Measurements from ENCODE around the gene LARGE1.
"Not testable (repeated sequence)": the region's sequence is repeated elsewhere in the genome, so short reads cannot be mapped to it uniquely, and the experiment has no call there.

The LARGE1 gene

DNA sequence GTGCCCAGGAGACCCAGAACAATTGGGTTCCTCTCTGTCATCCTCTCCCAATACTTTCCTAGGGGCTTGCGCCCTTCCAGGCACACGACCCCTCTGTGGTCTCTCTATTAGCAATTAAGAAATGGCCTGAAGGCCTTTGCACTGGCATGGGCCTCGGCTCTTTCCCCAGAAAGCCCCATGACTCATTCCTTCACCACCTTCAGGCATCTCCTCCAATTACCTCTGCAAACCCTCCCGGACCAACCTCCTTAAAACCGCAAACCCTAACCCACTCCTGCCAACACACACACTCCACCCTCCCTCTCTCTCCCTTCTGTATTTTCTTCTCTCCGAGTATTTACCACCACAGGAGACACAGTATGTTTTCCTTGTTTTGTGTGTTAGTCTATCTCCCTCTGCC lies 36.7 kb downstream of the LARGE1 start:
- DNase-seq = no peak

DNA sequence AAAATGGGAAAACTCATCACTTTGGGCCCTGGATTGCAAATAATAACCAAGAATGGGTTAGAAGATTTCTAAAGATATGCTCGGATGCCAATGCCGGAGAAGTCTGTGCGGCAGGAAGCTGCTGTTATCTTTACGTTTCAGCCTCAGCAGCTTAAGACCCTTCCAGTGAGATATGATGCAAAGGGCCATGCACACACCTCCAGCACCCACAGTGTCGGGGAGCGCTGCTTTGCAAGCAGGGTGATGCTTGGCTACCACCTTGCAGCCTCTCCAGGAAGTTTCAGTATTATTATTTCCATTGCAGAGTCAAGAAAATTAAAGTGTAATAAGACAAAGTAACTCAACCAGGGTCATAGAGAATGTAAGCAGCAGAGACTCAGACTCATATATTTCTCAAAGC lies 37.3 kb downstream of the LARGE1 start:
- DNase-seq = no peak

- DNase-seq = no peak
Measured at GRCh38 chr22:33880986-33881385, 39.3 kb downstream of the LARGE1 start.

GRCh38 chr22:33879796-33880195 lies 40.5 kb downstream of the LARGE1 start:
- DNase-seq = no peak

GRCh38 chr22:33875316-33875715 lies 45.0 kb downstream of the LARGE1 start:
- DNase-seq = no peak

- DNase-seq = no peak
Measured at GRCh38 chr22:33874206-33874605, 46.1 kb downstream of the LARGE1 start.

DNA sequence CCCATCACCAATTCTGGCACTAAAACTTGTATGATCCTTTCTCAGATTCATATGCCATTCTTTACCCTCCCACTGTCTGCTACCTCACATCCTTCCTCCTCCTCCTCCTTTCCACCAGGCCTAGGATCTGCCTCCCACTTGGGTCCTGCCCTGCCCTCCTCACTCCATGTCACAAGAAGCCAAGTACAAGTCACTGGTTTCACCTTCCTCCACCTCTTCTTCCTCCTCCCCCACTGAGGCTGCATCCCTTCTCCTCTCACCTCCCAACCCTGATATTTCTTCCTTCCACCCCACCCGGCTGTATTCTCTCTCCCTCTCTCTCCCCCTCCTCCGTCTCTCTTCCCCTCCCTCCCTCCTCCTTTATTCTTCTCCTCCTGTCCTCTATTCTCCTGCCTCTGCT lies 46.6 kb downstream of the LARGE1 start:
- no peak for DNase-seq

- DNase-seq = no peak
Measured at GRCh38 chr22:33873186-33873585, 47.1 kb downstream of the LARGE1 start.

DNA sequence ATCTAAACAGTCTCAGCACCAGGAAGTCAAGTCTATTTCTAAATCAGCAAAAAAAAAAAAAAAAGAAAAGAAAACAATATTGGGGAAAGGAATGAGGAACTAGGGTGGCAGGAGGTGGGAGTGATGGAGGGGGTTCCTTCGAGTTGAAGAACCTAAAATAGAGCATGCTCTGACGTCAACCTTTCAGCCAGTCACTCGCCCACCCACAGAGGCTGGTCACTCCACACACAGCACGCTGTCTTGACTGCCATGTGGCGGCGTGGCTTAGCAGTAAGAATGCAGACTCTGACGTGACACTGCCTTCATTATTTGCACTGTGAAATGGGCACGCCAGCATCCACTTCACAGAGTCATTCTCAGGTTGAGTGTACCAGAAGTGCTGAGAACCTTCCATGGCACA lies 48.3 kb downstream of the LARGE1 start:
- no peak for DNase-seq

DNA sequence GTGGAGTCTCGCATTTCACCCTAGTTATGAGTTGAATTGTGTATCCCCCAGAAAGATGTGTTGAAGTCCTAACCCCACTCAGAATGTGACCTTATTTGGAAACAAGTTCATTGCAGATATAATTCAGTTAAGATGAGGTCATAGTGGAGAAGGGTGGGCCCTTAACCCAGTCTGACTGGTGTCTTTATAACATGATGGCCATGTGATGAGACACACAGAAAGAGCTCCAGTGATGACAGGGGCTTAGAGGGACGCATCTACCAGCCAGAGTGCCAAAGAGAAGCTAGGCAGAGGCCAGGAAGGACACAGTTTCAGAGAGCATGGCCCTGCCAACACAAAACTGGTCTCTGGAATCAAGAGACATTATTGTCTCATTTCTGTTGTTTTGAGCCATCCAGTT lies 50.3 kb downstream of the LARGE1 start:
- DNase-seq = no peak

DNA sequence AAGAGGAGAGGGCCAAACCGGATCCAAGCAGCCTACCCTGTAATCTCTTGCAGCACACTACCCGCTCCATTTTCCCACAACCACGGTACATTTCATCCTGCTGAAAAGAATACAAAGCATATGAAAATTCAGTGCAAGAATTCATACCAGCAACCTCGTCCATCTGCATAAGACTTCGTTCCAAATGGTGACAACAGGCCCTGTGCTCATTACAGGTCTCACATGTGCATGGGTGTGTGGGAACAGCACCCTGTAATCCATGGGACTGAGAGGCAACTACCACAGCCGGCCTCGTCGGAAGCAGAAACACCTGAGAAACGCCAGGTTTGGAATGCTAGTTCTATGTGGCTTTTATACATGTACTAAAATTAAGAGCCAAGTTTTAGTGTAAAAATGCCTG lies 52.3 kb downstream of the LARGE1 start:
- DNase-seq = no peak

- DNase-seq = no peak
Measured at GRCh38 chr22:33867118-33867866, 53.0 kb downstream of the LARGE1 start.

- DNase-seq = no peak
Measured at GRCh38 chr22:33866511-33866910, 53.8 kb downstream of the LARGE1 start.

DNA sequence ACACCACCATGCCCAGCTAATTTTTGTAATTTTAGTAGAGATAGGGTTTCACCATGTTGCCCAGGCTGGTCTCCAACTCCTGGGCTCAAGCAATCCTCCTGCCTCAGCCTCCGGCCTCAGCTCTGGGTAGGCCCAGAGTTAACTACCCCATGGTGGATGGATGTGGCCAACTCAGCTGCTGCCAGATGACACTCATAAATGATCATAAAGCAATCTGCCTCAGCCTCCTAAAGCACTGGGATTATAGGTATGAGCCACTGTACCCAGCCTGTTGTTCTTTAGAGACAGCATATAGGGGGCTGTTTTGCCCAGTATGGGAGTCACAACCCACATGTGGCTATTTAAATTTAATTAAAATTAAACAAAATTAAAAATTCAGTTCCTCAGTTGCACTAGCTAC lies 54.3 kb downstream of the LARGE1 start:
- no peak for DNase-seq

DNA sequence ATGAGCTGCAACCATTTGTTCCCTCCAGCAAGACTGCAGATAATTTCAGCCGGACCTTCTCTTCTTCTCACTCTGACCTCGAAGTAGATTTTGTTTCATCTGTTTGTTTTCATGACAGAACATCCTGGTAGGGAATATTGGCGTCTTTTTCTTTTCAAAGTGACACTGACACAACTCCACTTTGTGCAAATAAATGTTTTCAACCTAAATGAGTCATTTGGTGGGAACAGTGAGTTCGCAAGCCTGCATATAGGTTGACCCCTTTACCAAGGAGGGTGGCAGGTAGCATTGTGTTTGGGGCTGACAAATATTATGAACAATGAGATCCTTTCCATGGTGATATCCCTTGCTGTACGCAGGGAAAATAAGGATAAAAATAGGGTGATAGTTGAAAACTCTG lies 55.0 kb downstream of the LARGE1 start:
- DNase-seq = no peak

DNA sequence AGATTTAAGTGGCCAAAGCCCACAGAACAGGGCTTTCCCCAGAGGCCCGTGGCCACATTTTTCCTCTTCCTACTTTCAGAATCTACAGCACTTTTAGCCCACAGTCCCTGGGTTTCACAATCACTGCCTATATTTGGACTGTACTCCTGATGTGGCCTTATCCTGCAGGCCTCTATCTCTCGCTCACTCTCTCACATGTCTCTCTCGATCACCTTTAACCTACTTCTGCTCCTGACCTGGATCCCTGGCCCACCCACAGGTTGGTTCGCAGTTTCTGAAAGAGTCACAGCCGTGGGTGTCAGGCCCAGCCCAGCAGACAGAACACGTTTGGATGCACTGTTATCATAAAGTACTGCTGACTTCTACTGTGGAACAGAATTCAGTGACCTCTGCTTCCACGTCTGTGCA lies 55.5 kb downstream of the LARGE1 start:
- no peak for DNase-seq

DNA sequence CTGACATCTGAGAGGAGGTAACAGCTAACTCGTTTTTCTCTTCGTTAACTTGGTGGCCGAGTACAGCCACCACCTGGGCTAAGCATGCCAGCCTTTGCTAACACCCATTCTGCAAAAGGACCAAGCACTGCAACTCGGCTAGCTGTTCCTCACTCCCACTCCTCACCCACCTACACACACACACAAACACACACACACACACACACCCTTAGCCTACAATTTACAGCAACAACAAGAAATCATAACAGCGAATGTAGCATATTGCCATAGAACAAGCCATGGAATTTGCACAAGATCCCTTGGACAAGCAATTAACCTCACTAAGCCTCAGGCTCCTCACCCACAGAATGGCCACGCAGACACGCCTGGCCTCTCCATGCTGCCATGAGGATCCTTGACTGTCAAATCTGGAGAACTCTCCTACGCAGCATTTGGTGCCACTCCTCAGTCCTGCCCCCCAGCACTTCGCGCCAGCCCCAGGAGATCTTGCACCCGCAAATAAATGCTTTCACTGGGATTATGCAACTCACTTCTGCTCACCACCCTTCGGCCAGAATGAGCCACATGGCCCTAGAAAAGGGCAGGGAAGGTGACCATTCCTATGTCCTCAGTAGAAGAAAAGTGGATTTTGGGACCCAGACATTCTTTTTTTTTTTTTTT lies 58.9 kb downstream of the LARGE1 start:
- no peak for DNase-seq

DNA sequence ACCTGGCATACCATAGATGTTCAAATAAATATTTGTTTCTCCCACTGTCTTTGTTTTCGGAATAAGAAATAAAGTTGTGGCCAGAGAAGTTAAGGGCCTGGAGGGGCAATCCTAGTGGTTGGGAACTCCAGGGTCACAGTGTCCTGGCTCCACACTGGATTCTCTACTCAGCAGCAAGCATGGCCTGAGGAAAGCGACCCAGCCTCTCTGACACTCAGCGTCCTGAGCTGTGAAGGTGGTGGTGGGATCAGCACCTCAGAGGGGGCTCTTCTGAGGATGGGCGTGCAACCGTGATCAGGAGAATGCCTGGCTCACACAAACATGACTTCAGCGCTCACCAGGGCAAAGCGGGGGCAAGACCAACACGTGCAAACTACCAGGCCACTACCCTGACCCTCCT lies 59.9 kb downstream of the LARGE1 start:
- DNase-seq = no peak

- no peak for DNase-seq
Measured at GRCh38 chr22:33859311-33859710, 61.0 kb downstream of the LARGE1 start.

DNA sequence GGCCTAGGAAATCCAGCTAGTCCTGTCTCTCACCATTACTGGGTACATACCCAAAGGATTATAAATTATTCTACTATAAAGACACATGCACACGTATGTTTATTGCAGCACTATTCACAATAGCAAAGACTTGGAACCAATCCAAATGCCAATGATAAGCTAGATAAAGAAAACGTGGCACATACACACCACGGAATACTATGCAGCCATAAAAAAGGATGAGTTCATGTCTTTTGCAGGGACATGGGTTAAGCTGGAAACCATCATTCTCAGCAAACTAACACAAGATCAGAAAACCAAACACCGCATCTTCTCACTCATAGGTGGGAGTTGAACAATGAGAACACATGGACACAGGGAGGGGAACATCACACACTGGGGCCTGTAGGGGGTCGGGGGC lies 61.6 kb downstream of the LARGE1 start:
- not testable (repeated sequence) for DNase-seq

GRCh38 chr22:33857767-33858166 lies 62.5 kb downstream of the LARGE1 start:
- DNase-seq = not testable (repeated sequence)

GRCh38 chr22:33854724-33855123 lies 65.6 kb downstream of the LARGE1 start:
- no peak for DNase-seq

DNA sequence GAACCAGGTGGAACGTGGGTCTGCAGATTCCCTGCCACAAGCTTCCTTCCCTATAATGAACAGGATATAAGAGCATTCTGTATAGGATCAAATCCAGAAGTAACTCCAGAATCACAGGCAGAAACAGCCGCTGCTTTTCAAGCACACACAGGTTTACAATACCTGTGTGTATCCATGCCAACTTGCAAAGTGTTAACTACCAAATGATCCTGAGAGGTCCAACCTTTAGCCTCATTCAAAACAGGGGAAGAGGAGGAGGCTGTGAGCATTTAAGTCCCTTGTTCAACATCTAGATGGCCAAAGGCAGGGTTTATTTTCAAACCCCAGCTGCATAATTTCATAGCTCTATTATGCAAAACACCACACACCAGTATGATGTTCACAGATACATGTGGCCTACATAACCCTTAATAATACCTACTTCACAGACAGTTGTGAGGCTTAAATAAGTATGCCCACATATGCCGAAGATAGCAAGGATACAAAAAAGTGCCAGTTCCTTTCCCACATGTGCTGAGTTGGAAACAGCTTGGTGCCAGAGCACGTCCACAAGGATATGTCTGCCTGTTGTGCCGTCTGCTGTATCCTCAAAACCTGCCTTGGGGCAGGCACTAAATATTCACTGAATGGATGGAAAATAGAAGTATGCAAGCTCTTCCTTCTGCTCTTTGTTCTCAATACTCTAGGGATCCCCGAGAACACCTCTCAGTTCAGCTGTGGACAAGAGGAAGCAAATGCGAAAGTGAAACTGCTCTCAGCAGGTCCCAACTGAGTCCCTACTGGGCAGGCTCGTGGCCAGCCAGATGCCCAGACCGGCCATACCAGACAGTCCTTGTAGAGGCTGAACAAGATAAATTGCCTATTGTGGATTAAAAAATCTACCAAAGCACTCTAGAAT lies 66.8 kb downstream of the LARGE1 start:
- DNase-seq = peak; percentile 25
